IgD-negative memory B cell (primary cell): ENCODE results near the gene PYM1. TPM values are rescaled to one million over a fixed set of nuclear protein-coding genes. Genes with fewer than 3 reads are reported as not detected.
A peak's percentile ranks its signal among the peaks of the same experiment; 100 is the strongest.

ENCODE experiments used
- H3K27ac Mint-ChIP-seq, 3 donors: one replicate each; pipeline ENCODE4 v1.8.0; 2020 to 2022; ENCODE audit warnings: mild to moderate bottlenecking in 3 of 3, mixed read lengths in 3 of 3, moderate library complexity in 1 of 3
- H3K27me3 Mint-ChIP-seq: one replicate; pipeline ENCODE4 v1.8.0; 2021; ENCODE audit warnings: mixed read lengths
- H3K36me3 Mint-ChIP-seq: one replicate; pipeline ENCODE4 v1.8.0; 2020; ENCODE audit warnings: mild to moderate bottlenecking, mixed read lengths
- H3K4me1 Mint-ChIP-seq, 3 donors: one replicate each; pipeline ENCODE4 v1.8.0; 2020 to 2022; ENCODE audit warnings: mixed read lengths in 3 of 3, mild to moderate bottlenecking in 1 of 3
- H3K4me3 Mint-ChIP-seq, 4 donors: one replicate each; pipeline ENCODE4 v1.8.0; 2020 to 2022; ENCODE audit warnings: mild to moderate bottlenecking in 4 of 4, mixed read lengths in 4 of 4, moderate library complexity in 3 of 4
- H3K9me3 Mint-ChIP-seq, 3 donors: one replicate each; pipeline ENCODE4 v1.8.0; 2020 to 2021; ENCODE audit warnings: mixed read lengths in 3 of 3, mild to moderate bottlenecking in 1 of 3
- polyA plus RNA-seq: library from polyadenylated mRNA; unstranded; fragments of 300-500 nt; fragmentation: Illumina TruSeq; gene quantifications from one replicate; pipeline ENCODE4 v1.2.3, GENCODE V29; 2021

PYM1 gene
- polyA plus RNA-seq, 1 donor from 2014 or later, result 76.5 TPM

- no peak overlapping the region for H3K4me3 Mint-ChIP-seq
- peaks cover 2% of the 10 kb centered on the region for H3K36me3 Mint-ChIP-seq
- H3K27ac Mint-ChIP-seq, result peak overlapping the region in 2 of 3 donors; percentile 36 to 78
- H3K4me1 Mint-ChIP-seq, result peaks cover 0 to 3% (median 0%) of the 10 kb centered on the region in 3 donors
- H3K9me3 Mint-ChIP-seq, result no peaks in the 10 kb centered on the region
- no peaks in the 10 kb centered on the region for H3K27me3 Mint-ChIP-seq
These were observed 28.3 kb upstream of the PYM1 start for GRCh38 chr12:55955800-55956508.

GRCh38 chr12:55955344-55955743 is 27.6 kb upstream of the PYM1 start:
- no peak overlapping the region for H3K4me3 Mint-ChIP-seq
- peaks cover 0 to 3% (median 0%) of the 10 kb centered on the region in 3 donors for H3K4me1 Mint-ChIP-seq
- no peaks in the 10 kb centered on the region for H3K27me3 Mint-ChIP-seq
- no peaks in the 10 kb centered on the region for H3K9me3 Mint-ChIP-seq
- H3K36me3 Mint-ChIP-seq, result peaks cover 2% of the 10 kb centered on the region
- peak overlapping the region in 2 of 3 donors; percentile 39 for H3K27ac Mint-ChIP-seq

- H3K27ac Mint-ChIP-seq, result peak overlapping the region in 2 of 3 donors; percentile 39 to 65
- H3K9me3 Mint-ChIP-seq, result no peaks in the 10 kb centered on the region
- no peaks in the 10 kb centered on the region for H3K27me3 Mint-ChIP-seq
- H3K4me1 Mint-ChIP-seq, result peaks cover 0 to 7% (median 0%) of the 10 kb centered on the region in 3 donors
- H3K36me3 Mint-ChIP-seq, result peaks cover 5% of the 10 kb centered on the region
- H3K4me3 Mint-ChIP-seq, result no peak overlapping the region
These were observed 18.9 kb upstream of the PYM1 start for GRCh38 chr12:55946553-55946952.

GRCh38 chr12:55942577-55943136 is 15.0 kb upstream of the PYM1 start:
- Mint-ChIP-seq H3K4me3 (no peak overlapping the region), H3K27ac (no peak overlapping the region), H3K27me3 (no peaks in the 10 kb centered on the region), H3K36me3 (peaks cover 5% of the 10 kb centered on the region), H3K9me3 (no peaks in the 10 kb centered on the region), H3K4me1 (peaks cover 8 to 18% (median 13%) of the 10 kb centered on the region in 3 donors)

- Mint-ChIP-seq H3K27me3 (no peaks in the 10 kb centered on the region), H3K27ac (no peak overlapping the region), H3K4me3 (no peak overlapping the region), H3K9me3 (no peaks in the 10 kb centered on the region), H3K4me1 (peaks cover 13 to 19% (median 13%) of the 10 kb centered on the region in 3 donors), H3K36me3 (peaks cover 5% of the 10 kb centered on the region)
These were observed 14.4 kb upstream of the PYM1 start for GRCh38 chr12:55942055-55942454.

- H3K27ac Mint-ChIP-seq, result peak overlapping the region; percentile 58 to 89 (median 85)
- H3K4me3 Mint-ChIP-seq, result peak overlapping the region in 3 of 4 donors; percentile 3 to 24 (median 16)
- H3K9me3 Mint-ChIP-seq, result no peaks in the 10 kb centered on the region
- H3K27me3 Mint-ChIP-seq, result no peaks in the 10 kb centered on the region
- H3K36me3 Mint-ChIP-seq, result peaks cover 5% of the 10 kb centered on the region
- peaks cover 15 to 20% (median 19%) of the 10 kb centered on the region in 3 donors for H3K4me1 Mint-ChIP-seq
These were observed 12.5 kb upstream of the PYM1 start for GRCh38 chr12:55940065-55940732.

GRCh38 chr12:55938826-55939501 is 11.3 kb upstream of the PYM1 start:
- Mint-ChIP-seq H3K27ac (peak overlapping the region; percentile 3 to 46 (median 31)), H3K27me3 (no peaks in the 10 kb centered on the region), H3K4me1 (peaks cover 16 to 28% (median 25%) of the 10 kb centered on the region in 3 donors), H3K9me3 (no peaks in the 10 kb centered on the region), H3K36me3 (peaks cover 2% of the 10 kb centered on the region), H3K4me3 (no peak overlapping the region)

- no peaks in the 10 kb centered on the region for H3K9me3 Mint-ChIP-seq
- H3K4me3 Mint-ChIP-seq, result peak overlapping the region in 1 of 4 donors; percentile 73
- peaks cover 2% of the 10 kb centered on the region for H3K36me3 Mint-ChIP-seq
- H3K27ac Mint-ChIP-seq, result peak overlapping the region in 2 of 3 donors; percentile 10 to 46
- peaks cover 19 to 34% (median 33%) of the 10 kb centered on the region in 3 donors for H3K4me1 Mint-ChIP-seq
- no peaks in the 10 kb centered on the region for H3K27me3 Mint-ChIP-seq
These were observed 10.3 kb upstream of the PYM1 start for GRCh38 chr12:55937981-55938380.

- Mint-ChIP-seq H3K27ac (peak overlapping the region in 2 of 3 donors; percentile 14 to 47), H3K9me3 (no peaks in the 10 kb centered on the region), H3K4me3 (peak overlapping the region in 2 of 4 donors; percentile 13 to 23), H3K4me1 (peaks cover 33 to 39% (median 36%) of the 10 kb centered on the region in 3 donors), H3K36me3 (no peaks in the 10 kb centered on the region), H3K27me3 (no peaks in the 10 kb centered on the region)
These were observed 8.1 kb upstream of the PYM1 start for GRCh38 chr12:55935738-55936151.

GRCh38 chr12:55934773-55935172 is 7.1 kb upstream of the PYM1 start:
- Mint-ChIP-seq H3K27me3 (no peaks in the 10 kb centered on the region), H3K9me3 (no peaks in the 10 kb centered on the region), H3K4me1 (peaks cover 33 to 36% (median 34%) of the 10 kb centered on the region in 3 donors), H3K4me3 (peak overlapping the region in 1 of 4 donors; percentile 12), H3K36me3 (no peaks in the 10 kb centered on the region), H3K27ac (peak overlapping the region in 2 of 3 donors; percentile 2 to 10)

GRCh38 chr12:55933799-55934742 is 6.4 kb upstream of the PYM1 start:
- H3K27me3 Mint-ChIP-seq, result no peaks in the 10 kb centered on the region
- peak overlapping the region; percentile 29 to 85 (median 59) for H3K27ac Mint-ChIP-seq
- no peaks in the 10 kb centered on the region for H3K9me3 Mint-ChIP-seq
- peak overlapping the region; percentile 13 to 47 (median 45) for H3K4me3 Mint-ChIP-seq
- H3K4me1 Mint-ChIP-seq, result peaks cover 37 to 41% (median 40%) of the 10 kb centered on the region in 3 donors
- H3K36me3 Mint-ChIP-seq, result no peaks in the 10 kb centered on the region

- H3K27me3 Mint-ChIP-seq, result no peaks in the 10 kb centered on the region
- H3K36me3 Mint-ChIP-seq, result no peaks in the 10 kb centered on the region
- H3K27ac Mint-ChIP-seq, result peak overlapping the region; percentile 59 to 98 (median 85)
- peak overlapping the region; percentile 90 to 100 (median 98) for H3K4me3 Mint-ChIP-seq
- H3K4me1 Mint-ChIP-seq, result peaks cover 38 to 43% (median 42%) of the 10 kb centered on the region in 3 donors
- no peaks in the 10 kb centered on the region for H3K9me3 Mint-ChIP-seq
These were observed 5.6 kb upstream of the PYM1 start for GRCh38 chr12:55933169-55933798.

GRCh38 chr12:55932551-55932910 is 4.8 kb upstream of the PYM1 start:
- H3K27ac Mint-ChIP-seq, result peak overlapping the region; percentile 93 to 100 (median 98)
- no peaks in the 10 kb centered on the region for H3K27me3 Mint-ChIP-seq
- H3K9me3 Mint-ChIP-seq, result no peaks in the 10 kb centered on the region
- H3K4me3 Mint-ChIP-seq, result peak overlapping the region; percentile 90 to 100 (median 98)
- H3K36me3 Mint-ChIP-seq, result no peaks in the 10 kb centered on the region
- H3K4me1 Mint-ChIP-seq, result peaks cover 41 to 44% (median 42%) of the 10 kb centered on the region in 3 donors
